Trophoblast cell (in vitro differentiated cells and primary cell): ENCODE measurements around the gene SPG11.
"Not testable (repeated sequence)": the region's sequence is repeated elsewhere in the genome, so short reads cannot be mapped to it uniquely, and the experiment has no call there.

Experiments
- DNase-seq, 2 donors: peaks; one replicate each; pipeline ENCODE4 v3.0.0-alpha.2; 2016
- H2AFZ ChIP-seq: 2 replicates; pipeline ENCODE4 v1.6.1; 2013; ENCODE audit warnings: low read length, moderate library complexity, mild to moderate bottlenecking; ENCODE audit not compliant: insufficient read depth, poor library complexity
- H2AK5ac ChIP-seq: 2 replicates; pipeline ENCODE4 v1.6.1; 2013; ENCODE audit warnings: mild to moderate bottlenecking, low read length
- H2BK120ac ChIP-seq: 2 replicates; pipeline ENCODE4 v1.6.1; 2013; ENCODE audit warnings: low read length, mild to moderate bottlenecking, moderate library complexity; ENCODE audit not compliant: insufficient read depth, poor library complexity
- H2BK12ac ChIP-seq: 2 replicates; pipeline ENCODE4 v1.6.1; 2013; ENCODE audit warnings: mild to moderate bottlenecking, low read length, moderate library complexity
- H2BK5ac ChIP-seq: 2 replicates; pipeline ENCODE4 v1.6.1; 2013; ENCODE audit warnings: low read length, low read depth, moderate library complexity, mild to moderate bottlenecking; ENCODE audit not compliant: poor library complexity
- H3K14ac ChIP-seq: 2 replicates; pipeline ENCODE4 v1.6.1; 2013; ENCODE audit warnings: mild to moderate bottlenecking, low read length
- H3K18ac ChIP-seq: 2 replicates; pipeline ENCODE4 v1.6.1; 2013; ENCODE audit warnings: mild to moderate bottlenecking, low read length
- H3K23ac ChIP-seq: 2 replicates; pipeline ENCODE4 v1.6.1; 2013; ENCODE audit warnings: low read length
- H3K27ac ChIP-seq: 2 replicates; pipeline ENCODE4 v1.5.1; 2013; ENCODE audit warnings: low read depth, mild to moderate bottlenecking, inconsistent platforms, low read length, moderate library complexity
- H3K27me3 ChIP-seq: 2 replicates; pipeline ENCODE4 v1.6.1; 2013; ENCODE audit warnings: inconsistent platforms, mild to moderate bottlenecking, low read length, moderate library complexity; ENCODE audit not compliant: insufficient read depth
- H3K36me3 ChIP-seq, 2 experiments: 1 replicate in 1 of 2; 2 replicates in 1 of 2; pipeline ENCODE4 v1.6.1; 2013; ENCODE audit warnings: low read length in 2 of 2, mild to moderate bottlenecking in 2 of 2, moderate library complexity in 1 of 2; ENCODE audit not compliant: insufficient read depth in 2 of 2, control insufficient read depth in 1 of 2
- H3K4ac ChIP-seq: 2 replicates; pipeline ENCODE4 v1.6.1; 2013; ENCODE audit warnings: low read depth, mild to moderate bottlenecking, low read length, moderate library complexity
- H3K4me1 ChIP-seq, 2 experiments: 1 replicate in 1 of 2; 2 replicates in 1 of 2; pipeline ENCODE4 v1.6.1; 2013; ENCODE audit warnings: low read length in 2 of 2, mild to moderate bottlenecking in 2 of 2, moderate library complexity in 1 of 2; ENCODE audit not compliant: insufficient read depth in 2 of 2, control insufficient read depth in 1 of 2
- H3K4me2 ChIP-seq: 2 replicates; pipeline ENCODE4 v1.6.1; 2013; ENCODE audit warnings: inconsistent platforms, mild to moderate bottlenecking, low read length, moderate library complexity
- H3K4me3 ChIP-seq: 2 replicates; pipeline ENCODE4 v1.5.1; 2013; ENCODE audit warnings: mild to moderate bottlenecking, low read depth, low read length, inconsistent platforms
- H3K79me1 ChIP-seq: one replicate; pipeline ENCODE4 v1.6.1; 2013; ENCODE audit warnings: low read length
- H3K79me2 ChIP-seq: 2 replicates; pipeline ENCODE4 v1.6.1; 2013; ENCODE audit warnings: low read length, mild to moderate bottlenecking; ENCODE audit not compliant: control insufficient read depth, insufficient read depth, poor library complexity
- H3K9ac ChIP-seq: 2 replicates; pipeline ENCODE4 v1.6.1; 2013; ENCODE audit warnings: mild to moderate bottlenecking, low read length
- H3K9me3 ChIP-seq: 2 replicates; pipeline ENCODE4 v1.6.1; 2013; ENCODE audit warnings: low read depth, mild to moderate bottlenecking, control low read depth, inconsistent platforms, low read length; ENCODE audit not compliant: insufficient read depth
- H4K12ac ChIP-seq: 2 replicates; pipeline ENCODE4 v1.6.1; 2013; ENCODE audit warnings: low read depth, mild to moderate bottlenecking, low read length, moderate library complexity
- H4K8ac ChIP-seq: 2 replicates; pipeline ENCODE4 v1.6.1; 2013; ENCODE audit warnings: low read depth, mild to moderate bottlenecking, low read length, moderate library complexity
- H4K91ac ChIP-seq: one replicate; pipeline ENCODE4 v1.6.1; 2013; ENCODE audit warnings: low read depth, mild to moderate bottlenecking, low read length, moderate library complexity
- WGBS: extraction: QIAGEN DNeasy Blood & Tissue Kit; methylation state at CpG from one replicate; pipeline ENCODE4 v1.1.7; 2013; ENCODE audit warnings: missing lambda C conversion rate; ENCODE audit not compliant: insufficient read length, insufficient coverage; ENCODE audit errors: extremely low coverage; 5-methylcytosine and 5-hydroxymethylcytosine counted together

Gene SPG11

DNA sequence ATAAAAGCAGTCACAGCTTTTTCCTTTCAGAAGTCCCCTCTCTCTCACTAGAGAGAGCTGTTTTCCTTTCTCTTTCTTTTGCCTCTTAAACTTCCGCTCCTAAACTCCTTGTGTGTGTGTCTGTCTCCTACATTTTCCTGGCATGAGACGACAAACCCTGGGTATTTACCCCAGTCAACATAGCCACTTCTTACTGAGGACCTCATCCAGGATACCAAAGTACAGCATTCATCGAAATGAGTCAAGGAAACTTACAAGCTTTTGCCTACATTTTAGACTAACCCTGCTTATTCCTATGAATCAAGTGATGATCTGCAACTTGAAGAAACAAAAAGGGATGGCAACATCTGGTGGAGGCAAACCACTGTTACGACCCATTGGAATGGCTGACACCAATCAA is 31.0 kb upstream of the SPG11 start:
- no peaks in the 10 kb centered on the region for H3K79me2 ChIP-seq
- DNase-seq: no peak
- H3K4me1 ChIP-seq: no peaks in the 10 kb centered on the region
- H3K9me3 ChIP-seq: no peaks in the 10 kb centered on the region
- H2BK5ac ChIP-seq: no peak overlapping the region
- H2AK5ac ChIP-seq: no peak overlapping the region
- H3K79me1 ChIP-seq: no peaks in the 10 kb centered on the region
- H2AFZ ChIP-seq: no peak overlapping the region
- no peak overlapping the region for H2BK12ac ChIP-seq
- H3K4me2 ChIP-seq: no peak overlapping the region
- H3K23ac ChIP-seq: no peak overlapping the region
- H2BK120ac ChIP-seq: no peak overlapping the region
- no peak overlapping the region for H3K4ac ChIP-seq
- no peak overlapping the region for H4K12ac ChIP-seq
- H3K27me3 ChIP-seq: no peaks in the 10 kb centered on the region
- WGBS: no CpG with 5 or more reads among the region's 4 CpGs
- H3K18ac ChIP-seq: no peak overlapping the region
- no peak overlapping the region for H3K9ac ChIP-seq
- no peak overlapping the region for H3K27ac ChIP-seq
- H4K91ac ChIP-seq: no peak overlapping the region
- H3K36me3 ChIP-seq: no peaks in the 10 kb centered on the region
- H3K14ac ChIP-seq: no peak overlapping the region
- H3K4me3 ChIP-seq: no peak overlapping the region
- no peak overlapping the region for H4K8ac ChIP-seq

- H2BK5ac ChIP-seq: no peak overlapping the region
- no peak overlapping the region for H4K91ac ChIP-seq
- H3K9me3 ChIP-seq: no peaks in the 10 kb centered on the region
- H3K4me1 ChIP-seq: no peaks in the 10 kb centered on the region
- no peaks in the 10 kb centered on the region for H3K36me3 ChIP-seq
- no peak overlapping the region for H2BK12ac ChIP-seq
- H3K79me2 ChIP-seq: no peaks in the 10 kb centered on the region
- no peak overlapping the region for H3K27ac ChIP-seq
- no peak overlapping the region for H3K23ac ChIP-seq
- H3K4ac ChIP-seq: no peak overlapping the region
- H3K79me1 ChIP-seq: no peaks in the 10 kb centered on the region
- no peak for DNase-seq
- WGBS: no CpG with 5 or more reads among the region's 1 CpG
- no peak overlapping the region for H3K18ac ChIP-seq
- H4K8ac ChIP-seq: no peak overlapping the region
- H2AK5ac ChIP-seq: no peak overlapping the region
- H3K9ac ChIP-seq: no peak overlapping the region
- no peaks in the 10 kb centered on the region for H3K27me3 ChIP-seq
- no peak overlapping the region for H3K4me3 ChIP-seq
- no peak overlapping the region for H2AFZ ChIP-seq
- no peak overlapping the region for H4K12ac ChIP-seq
- H2BK120ac ChIP-seq: no peak overlapping the region
- no peak overlapping the region for H3K4me2 ChIP-seq
- H3K14ac ChIP-seq: no peak overlapping the region
Measured at GRCh38 chr15:44692659-44693058, 29.2 kb upstream of the SPG11 start.

DNA sequence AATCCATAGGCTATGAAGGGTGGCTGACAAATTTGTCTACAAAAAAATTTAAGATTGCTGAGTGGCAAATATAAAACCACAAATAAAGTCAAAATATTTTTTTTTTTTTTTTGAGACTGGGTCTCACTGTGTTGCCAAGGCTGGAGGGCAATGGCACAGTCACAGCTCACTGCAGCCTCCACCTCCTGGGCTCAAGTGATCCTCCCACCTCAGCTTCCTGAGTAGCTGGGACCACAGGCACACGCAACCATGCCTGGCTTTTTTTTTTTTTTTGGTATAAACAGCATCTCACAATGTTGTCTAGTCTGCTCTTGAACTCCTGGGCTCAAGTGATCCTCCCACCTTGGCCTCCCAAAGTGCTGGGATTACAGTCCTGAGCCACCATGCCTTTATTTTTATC is 26.8 kb upstream of the SPG11 start:
- H3K4me1 ChIP-seq, H3K4me2 ChIP-seq, H4K91ac ChIP-seq, DNase-seq, H3K18ac ChIP-seq, H4K8ac ChIP-seq, H3K14ac ChIP-seq, H2BK12ac ChIP-seq, H3K9ac ChIP-seq, H4K12ac ChIP-seq, H3K9me3 ChIP-seq, H3K27me3 ChIP-seq, H2AFZ ChIP-seq, H3K79me2 ChIP-seq, H3K4ac ChIP-seq, H3K27ac ChIP-seq, H2BK120ac ChIP-seq, H3K36me3 ChIP-seq, H2AK5ac ChIP-seq, H3K4me3 ChIP-seq, H3K79me1 ChIP-seq, H2BK5ac ChIP-seq, H3K23ac ChIP-seq: not testable (repeated sequence)
- no CpG with 5 or more reads among the region's 1 CpG for WGBS

DNA sequence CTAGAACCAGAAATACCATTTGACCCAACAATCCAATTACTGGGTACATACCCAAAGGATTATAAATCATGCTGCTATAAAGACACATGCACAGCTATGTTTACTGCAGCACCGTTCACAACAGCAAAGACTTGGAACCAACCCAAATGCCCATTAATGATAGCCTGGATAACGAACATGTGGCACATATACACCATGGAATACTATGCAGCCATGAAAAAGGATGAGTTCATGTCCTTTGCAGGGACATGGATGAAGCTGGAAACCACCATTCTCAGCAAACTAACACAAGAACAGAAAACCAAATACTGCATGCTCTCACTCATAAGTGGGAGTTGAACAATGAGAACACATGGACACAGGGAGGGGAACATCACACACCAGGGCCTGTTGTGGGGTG is 25.9 kb upstream of the SPG11 start:
- not testable (repeated sequence) for H3K27me3 ChIP-seq, H3K4ac ChIP-seq, H4K8ac ChIP-seq, H3K4me1 ChIP-seq, H3K79me1 ChIP-seq, H3K14ac ChIP-seq, DNase-seq, H3K36me3 ChIP-seq, H3K79me2 ChIP-seq, H3K4me2 ChIP-seq, H3K23ac ChIP-seq, H2BK120ac ChIP-seq, H3K9me3 ChIP-seq, H3K18ac ChIP-seq, H4K91ac ChIP-seq, H2BK12ac ChIP-seq, H2BK5ac ChIP-seq, H3K9ac ChIP-seq, H2AFZ ChIP-seq, H2AK5ac ChIP-seq, H4K12ac ChIP-seq, H3K27ac ChIP-seq, H3K4me3 ChIP-seq
- no CpG with 5 or more reads among the region's 2 CpGs for WGBS
